HG03066 (cell line): Measurements from ENCODE around the gene TBRG1.
A peak's percentile ranks its signal among the peaks of the same experiment; 100 is the strongest.

Experiments
- ATAC-seq: cut with Tn5 transposase; IDR thresholded peaks from one replicate; pipeline ENCODE4 v1.9.1; 2021; ENCODE audit warnings: low read depth; ENCODE audit not compliant: unreplicated experiment

Gene TBRG1

DNA sequence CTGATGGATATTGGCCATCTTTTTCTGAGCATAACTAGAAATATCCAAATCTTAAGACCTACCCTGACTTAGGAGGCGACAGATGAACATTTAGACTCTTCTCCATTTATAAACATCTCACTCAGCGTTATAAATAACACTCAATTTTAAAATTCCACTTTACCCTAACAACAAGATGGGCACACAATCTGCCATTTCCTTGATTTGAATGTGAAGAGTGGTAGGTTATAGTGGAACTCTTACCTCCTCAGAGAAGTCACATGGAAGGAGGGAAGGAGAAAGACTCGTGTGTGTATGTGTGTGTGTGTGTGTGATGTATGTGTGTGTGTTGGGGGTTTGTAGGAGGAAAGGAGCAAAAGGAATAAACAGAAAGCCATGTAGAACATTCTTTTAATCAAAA lies 35.8 kb downstream of the TBRG1 start:
- no peak for ATAC-seq

DNA sequence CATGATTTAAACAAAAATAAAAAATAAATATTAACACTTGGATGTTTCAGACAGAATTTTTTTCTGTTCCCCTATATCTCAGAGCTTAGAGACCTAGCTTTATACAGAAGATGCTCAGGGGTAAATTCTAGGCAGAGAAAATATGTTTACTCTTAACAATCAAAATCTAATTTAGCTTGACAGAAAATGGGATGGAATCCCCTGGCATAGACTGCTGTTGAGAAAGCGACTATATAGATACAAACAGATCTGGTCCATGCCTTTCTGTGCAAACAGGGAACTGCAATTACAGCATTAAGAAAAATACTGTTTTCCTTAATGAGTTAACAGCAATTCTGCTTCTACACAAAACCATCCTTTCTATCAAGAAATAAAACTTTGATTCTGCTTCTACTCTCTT lies 36.3 kb downstream of the TBRG1 start:
- ATAC-seq: no peak

DNA sequence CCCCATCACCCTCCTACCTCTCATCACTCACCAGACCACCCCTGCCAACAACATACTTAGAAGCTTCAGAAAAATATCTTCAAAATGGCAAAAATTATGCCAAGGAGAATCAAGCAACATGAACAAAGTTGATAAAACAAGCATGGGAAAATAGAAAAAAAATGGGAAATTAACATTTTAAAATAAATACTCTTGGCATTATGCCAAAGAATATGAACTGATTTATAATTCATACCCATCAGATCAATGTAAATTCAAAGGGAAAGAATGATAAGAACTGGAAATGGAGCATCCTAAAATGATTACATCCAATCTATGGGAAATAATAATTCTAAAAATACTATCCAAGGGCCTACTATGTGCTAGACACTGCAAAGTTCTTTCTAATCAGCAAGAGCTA lies 38.9 kb downstream of the TBRG1 start:
- no peak for ATAC-seq

DNA sequence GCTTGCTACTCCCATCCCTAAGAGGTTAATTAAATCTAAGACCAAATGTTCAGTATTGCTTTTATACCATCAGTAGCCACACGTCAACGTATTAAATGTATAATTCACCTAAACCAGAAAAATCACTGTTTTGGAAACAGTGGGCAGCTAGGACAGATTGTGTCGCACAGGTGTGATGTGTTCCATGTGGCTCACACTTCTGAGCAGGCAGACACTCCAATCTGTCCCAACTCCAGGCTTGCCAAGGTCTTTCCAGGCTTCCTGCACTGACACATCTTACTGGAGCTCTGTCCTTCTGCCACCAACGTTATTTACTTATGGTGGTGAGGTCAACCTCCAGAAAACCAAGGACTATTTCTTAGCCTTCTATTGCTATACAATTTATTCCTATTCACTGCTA lies 39.4 kb downstream of the TBRG1 start:
- no peak for ATAC-seq

DNA sequence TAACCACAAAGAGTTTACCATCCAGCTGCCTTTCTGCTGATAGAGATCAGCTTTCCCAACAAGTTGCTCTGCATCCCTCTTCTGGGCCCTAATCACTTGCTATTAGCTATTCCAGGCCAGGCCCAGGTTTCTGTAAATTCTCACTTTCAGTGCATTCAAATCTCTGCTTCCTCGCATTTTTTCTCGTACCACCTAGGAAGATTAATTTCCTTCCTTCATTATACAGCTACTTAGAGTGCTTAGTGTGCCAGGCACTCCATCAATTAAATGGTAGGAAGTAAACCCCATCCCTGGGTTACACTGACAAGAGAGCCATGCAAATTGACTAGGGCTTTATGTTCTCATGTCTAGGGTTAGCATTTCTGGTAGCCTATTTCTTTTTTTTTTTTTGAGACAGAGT lies 41.2 kb downstream of the TBRG1 start:
- ATAC-seq: no peak

DNA sequence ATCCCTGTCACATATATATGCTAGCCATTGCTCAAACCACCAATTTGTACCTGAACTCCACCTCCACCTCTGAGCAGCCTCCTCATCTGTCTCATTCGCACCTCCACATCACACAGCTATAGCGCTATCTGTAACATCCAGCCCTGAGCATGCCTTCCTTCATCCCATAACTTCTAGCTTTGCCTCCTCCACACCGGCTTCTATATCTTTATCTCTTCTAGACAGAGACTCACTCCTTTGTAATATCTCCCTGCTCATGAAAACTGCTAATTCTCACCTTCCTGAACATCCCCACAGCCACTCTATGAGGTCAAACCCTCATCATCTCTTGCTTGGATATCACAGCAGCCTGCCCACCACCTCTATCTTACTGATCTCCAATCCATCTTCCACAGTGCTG lies 44.9 kb downstream of the TBRG1 start:
- no peak for ATAC-seq

DNA sequence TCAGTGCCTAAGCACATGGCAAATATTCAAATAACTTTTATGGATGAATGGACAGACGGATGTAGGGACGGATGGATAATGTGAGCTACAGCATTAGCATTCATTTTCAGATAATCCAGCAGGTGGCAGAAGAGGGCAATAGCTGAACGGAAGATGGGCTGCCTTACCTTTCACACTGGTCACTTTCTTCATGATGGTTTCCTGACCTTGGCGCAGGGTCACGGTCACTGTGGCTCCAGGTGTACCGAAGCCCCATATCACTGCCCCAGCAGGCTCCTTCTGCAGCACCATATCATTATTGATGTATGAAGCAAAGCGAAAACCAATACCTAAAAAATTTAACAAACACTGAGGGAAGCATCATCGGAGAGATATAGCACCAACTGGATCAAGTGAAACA lies 46.5 kb downstream of the TBRG1 start:
- ATAC-seq: peak; percentile 44

DNA sequence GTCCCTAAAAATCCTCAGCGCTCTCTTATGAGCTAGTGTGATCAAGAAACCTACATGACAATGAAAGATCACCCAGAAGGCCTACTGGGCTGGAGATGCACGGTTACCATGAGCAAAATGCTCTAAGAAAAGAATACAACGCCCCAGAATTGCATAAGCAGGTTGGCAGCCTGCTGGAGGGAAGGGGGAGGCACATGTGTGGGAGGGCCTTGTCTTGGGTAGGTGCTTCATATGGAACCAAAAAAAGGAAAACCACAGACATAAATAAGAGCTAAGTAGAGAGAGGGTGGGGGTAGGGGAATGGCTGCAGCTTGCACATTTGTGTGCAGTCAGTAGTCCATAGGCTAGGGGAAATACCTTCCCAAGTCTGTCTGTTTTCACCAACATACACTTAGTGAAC lies 48.1 kb downstream of the TBRG1 start:
- ATAC-seq: no peak

DNA sequence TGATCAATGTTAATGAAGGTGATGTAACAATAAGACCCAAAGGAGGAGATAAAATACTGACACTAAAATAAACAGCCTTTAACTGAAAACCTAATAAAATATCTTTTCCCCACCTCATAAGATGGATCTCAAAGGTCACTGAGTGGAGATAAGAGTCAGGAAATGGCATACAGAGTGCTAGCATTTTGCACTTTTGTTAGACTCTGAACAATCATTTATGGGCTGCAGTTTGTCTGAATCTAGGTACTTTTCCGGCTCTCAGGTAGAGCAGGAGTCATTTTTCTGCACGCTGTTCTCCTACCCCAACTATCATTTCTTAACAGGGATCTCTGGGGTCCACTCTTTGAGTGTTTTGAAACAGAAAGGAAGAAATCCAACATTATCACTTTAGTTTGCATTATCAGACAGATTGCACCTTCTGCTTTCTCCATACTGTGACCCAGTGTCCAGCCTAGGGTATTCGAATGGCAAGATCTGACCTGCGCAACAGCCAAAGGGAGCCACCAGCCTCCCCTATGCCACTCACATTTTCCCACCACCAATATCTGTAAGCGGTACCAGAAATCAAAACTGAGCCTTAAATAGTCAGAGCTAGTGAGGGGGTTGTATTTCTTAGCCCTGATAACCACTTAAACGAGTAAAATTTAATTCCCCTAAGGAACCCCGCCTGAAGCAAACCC lies 50.0 kb downstream of the TBRG1 start:
- no peak for ATAC-seq

DNA sequence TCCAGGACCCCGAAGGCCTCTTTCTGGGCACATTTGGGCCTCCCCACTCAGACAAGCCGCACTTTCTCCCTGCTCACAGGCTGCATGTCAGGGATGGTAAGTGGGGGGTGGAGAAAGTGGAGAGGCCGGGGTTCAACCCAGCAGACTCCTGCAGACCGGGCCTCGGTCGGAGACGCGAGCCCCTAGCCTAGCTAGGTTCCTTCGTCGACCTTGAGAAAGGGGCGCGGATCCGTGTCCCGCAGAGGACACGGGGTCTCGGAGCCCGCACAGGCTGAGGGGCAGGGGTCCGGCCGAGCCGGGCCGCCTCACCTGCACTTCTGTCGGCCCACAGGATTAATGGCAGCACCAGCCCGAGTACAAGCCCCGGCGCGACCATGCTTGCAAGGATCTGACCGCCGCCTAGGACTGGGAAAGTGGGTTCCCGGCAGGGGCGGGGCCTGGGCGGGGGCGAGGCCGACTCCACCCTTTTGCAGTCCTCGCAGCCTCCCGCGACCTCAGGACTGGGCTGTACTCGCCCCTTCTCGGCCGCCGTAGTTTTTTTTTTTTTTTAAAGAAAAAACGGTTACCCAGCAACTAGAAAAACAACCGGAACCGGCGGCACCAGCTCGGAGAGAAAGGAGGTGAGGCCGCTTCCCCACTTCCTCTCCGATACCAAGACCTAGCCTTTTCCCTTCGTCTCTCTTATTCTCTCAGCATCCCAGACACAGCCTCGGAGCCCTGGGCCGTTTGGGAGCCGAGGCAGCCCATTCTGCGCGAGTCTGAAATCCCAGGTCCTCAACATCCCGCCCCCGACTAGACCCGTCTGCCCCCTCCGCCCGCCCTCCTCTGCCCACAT lies 50.9 kb downstream of the TBRG1 start, which contains the start of the genes SIAE and SPA17:
Gene SIAE, minus strand, starts transcription at position 407 of the 835 bp plus-strand sequence. Its CDS starts 31 bp downstream, at position 376.
Gene SPA17, plus strand, starts transcription at position 572 of the 835 bp plus-strand sequence. CDS start 1,361 bp downstream, outside the sequence.
- peak; percentile 85 for ATAC-seq

DNA sequence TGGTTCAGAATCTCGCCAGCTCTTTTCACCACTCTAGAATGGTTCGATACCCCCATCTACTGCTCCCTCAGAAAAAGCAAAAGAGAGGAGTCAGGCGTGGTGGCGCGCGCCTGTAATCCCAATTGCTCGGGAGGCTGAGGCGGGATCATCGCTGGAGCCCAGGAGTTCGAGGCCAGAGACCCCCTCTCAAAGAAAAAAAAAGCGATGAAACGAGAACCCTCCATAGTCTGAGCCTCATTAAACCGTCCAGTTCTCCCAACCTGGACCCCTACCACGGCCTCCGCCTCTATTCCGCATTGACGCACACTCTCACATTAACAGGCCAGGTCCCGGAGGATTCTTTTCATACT lies 51.5 kb downstream of the TBRG1 start:
- ATAC-seq: no peak

DNA sequence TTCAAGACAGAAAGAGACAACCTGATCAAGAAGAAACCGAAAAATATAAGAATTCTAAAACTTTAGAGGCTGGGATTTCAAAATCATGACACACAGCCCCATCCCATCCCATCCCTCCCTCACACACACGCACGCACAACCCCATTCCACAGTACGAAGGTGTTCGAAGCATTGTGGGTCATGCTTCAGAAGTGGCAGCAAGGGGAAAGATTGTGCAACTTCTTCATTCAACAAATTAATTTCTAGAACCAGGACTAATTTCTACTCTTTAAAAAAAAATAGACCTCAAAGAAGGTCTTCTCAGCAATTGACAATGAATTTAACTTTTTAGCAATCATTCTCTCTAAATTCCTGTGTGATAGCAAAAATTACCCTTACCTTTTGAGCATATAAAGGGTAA lies 51.9 kb downstream of the TBRG1 start:
- ATAC-seq: no peak

DNA sequence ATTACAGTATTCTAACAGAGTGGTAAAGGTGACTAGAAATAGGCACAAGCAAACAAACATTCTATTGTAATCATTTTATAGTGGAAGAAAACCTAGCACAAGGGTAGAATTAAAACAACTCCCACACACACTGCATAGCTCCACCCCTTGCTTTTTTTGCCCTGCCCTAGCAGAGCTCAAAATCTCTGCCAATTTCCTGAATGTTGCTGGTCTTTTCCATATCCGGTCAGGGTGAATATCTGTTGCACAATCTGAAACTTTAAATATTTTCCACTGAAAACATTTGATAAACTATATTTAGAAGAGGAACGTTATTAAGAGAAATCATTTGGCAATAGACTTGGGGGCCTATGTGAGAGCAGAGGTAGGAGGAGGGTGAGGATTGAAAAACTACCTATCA lies 53.7 kb downstream of the TBRG1 start:
- no peak for ATAC-seq

DNA sequence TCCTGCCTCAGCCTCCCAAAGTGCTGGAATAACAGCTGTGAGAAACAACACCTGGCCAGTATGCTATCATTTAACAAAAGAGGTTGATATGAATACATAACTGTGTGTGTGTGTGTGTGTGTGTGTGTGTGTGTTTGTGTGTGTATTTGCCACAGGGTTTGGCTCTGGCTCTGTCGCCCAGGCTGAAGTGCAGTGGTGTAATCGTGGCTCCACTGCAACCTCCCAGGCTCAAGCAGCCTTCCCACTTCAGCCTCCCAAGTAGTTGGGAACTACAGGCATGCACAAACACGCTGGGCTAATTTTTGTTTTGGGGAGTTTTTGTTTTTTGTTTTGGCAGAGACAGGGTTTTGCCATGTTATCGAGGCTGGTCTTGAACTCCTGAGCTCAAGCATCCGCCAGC lies 55.8 kb downstream of the TBRG1 start:
- ATAC-seq: no peak

DNA sequence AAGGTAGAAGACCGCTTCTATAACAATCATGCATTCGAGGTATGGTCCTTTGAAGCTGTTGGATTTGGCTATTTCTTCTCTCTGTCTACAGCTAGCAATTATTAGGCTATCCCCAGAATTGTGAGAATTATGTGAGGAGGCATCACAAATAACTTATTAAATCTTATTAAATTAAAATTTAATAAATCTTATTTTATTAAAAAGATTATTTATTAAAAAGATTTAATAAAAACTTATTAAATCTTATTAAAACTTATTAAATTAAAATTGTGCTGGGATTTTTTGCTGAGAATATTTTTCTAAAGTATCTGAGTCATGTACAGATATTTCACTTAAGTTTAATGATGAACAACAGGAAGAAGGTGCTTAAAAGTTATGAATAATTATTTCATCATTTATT lies 58.8 kb downstream of the TBRG1 start:
- ATAC-seq: no peak

DNA sequence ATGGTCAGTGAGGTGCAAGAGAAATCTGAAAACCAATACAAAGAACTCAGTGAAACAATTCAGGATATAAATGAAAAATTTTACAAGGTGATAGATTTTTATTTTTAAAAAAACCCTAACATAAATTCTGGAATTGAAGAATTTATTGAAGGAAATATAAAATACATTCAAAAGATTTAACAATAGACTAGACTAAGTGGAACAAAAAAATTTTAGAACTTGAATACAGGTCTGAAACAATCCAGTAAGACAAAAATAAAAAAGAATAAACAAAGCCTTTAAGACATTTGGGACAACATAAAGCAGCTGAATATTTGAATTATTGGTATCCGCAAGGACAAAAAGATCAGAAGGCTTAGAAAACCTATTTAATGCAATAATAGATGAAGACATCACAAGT lies 59.8 kb downstream of the TBRG1 start:
- no peak for ATAC-seq
